Endothelial cell of umbilical vein (primary cell): Measurements from ENCODE around the gene POLR3B. TPM values are rescaled to one million over a fixed set of nuclear protein-coding genes. Genes with fewer than 3 reads are reported as not detected.

ENCODE experiments used
- Bru-seq: library from RNA; stranded (reverse); fragments of 400-500 nt; gene quantifications from one replicate; lab custom pipeline; 2021; lab: Mats Ljungman, UMichigan
- BruChase-seq, 2 experiments: library from RNA; stranded (reverse); fragments of 400-500 nt; gene quantifications; one replicate each; lab custom pipeline; 2021; lab: Mats Ljungman, UMichigan
- BruUV-seq: library from RNA; stranded (reverse); fragments of 400-500 nt; replicated peaks from 2 replicates; lab custom pipeline; 2021; lab: Mats Ljungman, UMichigan
- CTCF ChIA-PET: fragments of 300-600, 350-600 bp; sonication (Branson Sonifier 250); formaldehyde crosslinking; loops from one replicate; lab custom pipeline; 2021; ENCODE audit warnings: antibody characterized with exemption, inconsistent platforms; lab: Charles Lee
- POLR2A ChIA-PET: fragments of 300-600, 350-600 bp; sonication (Branson Sonifier 250); formaldehyde crosslinking; loops from one replicate; lab custom pipeline; 2021; ENCODE audit warnings: antibody characterized with exemption, inconsistent platforms; lab: Charles Lee
- DNase-seq: peaks from one replicate; pipeline ENCODE4 v3.0.0-alpha.2; 2011; ENCODE audit warnings: low read depth, low spot score
- FAIRE-seq: peaks from 2 replicates; lab custom pipeline; 2011; peaks lifted over from hg19 to GRCh38; lab: Jason Lieb, UNC
- H2AFZ ChIP-seq: 2 replicates; pipeline ENCODE4 v1.6.0; 2012; ENCODE audit warnings: low read depth, low read length, control low read depth, inconsistent platforms
- H3K27ac ChIP-seq: 2 replicates; pipeline ENCODE4 v1.5.1; 2011; ENCODE audit warnings: low read depth, mild to moderate bottlenecking, control low read depth, low read length, moderate library complexity; ENCODE audit not compliant: insufficient read depth
- H3K27me3 ChIP-seq, 2 experiments: 2 replicates each; pipeline versions ENCODE4 v1.6.0 to v1.6.1; 2011; ENCODE audit warnings: low read length in 2 of 2, mixed read lengths in 1 of 2; ENCODE audit not compliant: control insufficient read depth in 2 of 2, insufficient read depth in 2 of 2
- H3K36me3 ChIP-seq, 2 experiments: 2 replicates in 1 of 2; 3 replicates in 1 of 2; pipeline ENCODE4 v1.5.1; 2011; ENCODE audit warnings: low read length in 2 of 2, mild to moderate bottlenecking in 1 of 2, moderate library complexity in 1 of 2; ENCODE audit not compliant: control insufficient read depth in 2 of 2, insufficient read depth in 2 of 2; ENCODE audit errors: extremely low read depth in 1 of 2
- H3K4me1 ChIP-seq: 3 replicates; pipeline ENCODE4 v1.5.1; 2011; ENCODE audit warnings: mild to moderate bottlenecking, low read length; ENCODE audit not compliant: control insufficient read depth, insufficient read depth; ENCODE audit errors: extremely low read depth
- H3K4me2 ChIP-seq: 2 replicates; pipeline ENCODE4 v1.6.1; 2011; ENCODE audit warnings: low read length, control low read depth, mixed read lengths; ENCODE audit not compliant: insufficient read depth
- H3K4me3 ChIP-seq, 3 experiments: fragments of 200-600 bp in 1 of 3; sonication (generic), shearing (Covaris generic) in 1 of 3; replicated peaks in 1 of 3; 2 replicates each; pipeline ENCODE4 v1.5.1; 2011 to 2016; ENCODE audit warnings: control low read depth in 3 of 3, low read length in 3 of 3, mild to moderate bottlenecking in 2 of 3, inconsistent platforms in 1 of 3, low read depth in 1 of 3, moderate library complexity in 1 of 3; ENCODE audit not compliant: insufficient read depth in 1 of 3
- H3K79me2 ChIP-seq: 2 replicates; pipeline ENCODE4 v1.6.0; 2012; ENCODE audit warnings: low read length, inconsistent platforms; ENCODE audit not compliant: control insufficient read depth, insufficient read depth
- H3K9ac ChIP-seq: replicated peaks from 2 replicates; pipeline ENCODE3; 2011; ENCODE audit warnings: low read length, control low read depth; ENCODE audit not compliant: insufficient read depth; ENCODE audit errors: extremely low read depth
- H3K9me1 ChIP-seq: replicated peaks from 3 replicates; pipeline ENCODE4 v1.6.0; 2011; ENCODE audit warnings: mild to moderate bottlenecking, low read length; ENCODE audit not compliant: control insufficient read depth, insufficient read depth; ENCODE audit errors: extremely low read depth
- H3K9me3 ChIP-seq: replicated peaks from 2 replicates; pipeline ENCODE4 v1.5.1; 2012; ENCODE audit warnings: low read length, inconsistent platforms; ENCODE audit not compliant: control insufficient read depth, insufficient read depth
- H4K20me1 ChIP-seq: replicated peaks from 2 replicates; pipeline ENCODE3; 2011; ENCODE audit warnings: mild to moderate bottlenecking, low read length; ENCODE audit not compliant: control insufficient read depth, insufficient read depth; ENCODE audit errors: extremely low read depth
- CTCF ChIP-seq, 2 donors: IDR thresholded peaks; 1 replicate in 1 of 2; 2 replicates in 1 of 2; pipeline ENCODE4 v1.5.1; 2011; ENCODE audit warnings: low read length in 2 of 2, mild to moderate bottlenecking in 2 of 2, moderate library complexity in 2 of 2, control low read depth in 1 of 2, inconsistent platforms in 1 of 2, low read depth in 1 of 2; ENCODE audit not compliant: insufficient read depth in 1 of 2; ENCODE audit errors: extremely low read depth in 1 of 2
- EZH2 ChIP-seq: IDR thresholded peaks from 2 replicates; pipeline ENCODE4 v1.6.1; 2012; ENCODE audit warnings: borderline replicate concordance, low read depth, mild to moderate bottlenecking, moderate library complexity, low read length, inconsistent platforms; ENCODE audit not compliant: severe bottlenecking
- FOS ChIP-seq: IDR thresholded peaks from 2 replicates; pipeline ENCODE4 v1.6.1; 2011; ENCODE audit warnings: mild to moderate bottlenecking, low read length, moderate library complexity, borderline replicate concordance; ENCODE audit not compliant: insufficient read depth
- GATA2 ChIP-seq: IDR thresholded peaks from 2 replicates; pipeline ENCODE4 v1.7.0; 2011; ENCODE audit warnings: low read depth, mild to moderate bottlenecking, moderate library complexity, mixed read lengths, low read length; ENCODE audit not compliant: insufficient read length, insufficient read depth
- JUN ChIP-seq: IDR thresholded peaks from 2 replicates; pipeline ENCODE4 v1.6.1; 2011; ENCODE audit warnings: borderline replicate concordance, low read depth; ENCODE audit not compliant: insufficient read length, insufficient read depth
- MAX ChIP-seq: IDR thresholded peaks from 2 replicates; pipeline ENCODE4 v1.6.1; 2011; ENCODE audit not compliant: insufficient read depth, insufficient read length
- MYC ChIP-seq: IDR thresholded peaks from one replicate; pipeline ENCODE4 v1.6.1; 2011; ENCODE audit warnings: mild to moderate bottlenecking, low read depth, low read length
- POLR2A ChIP-seq: IDR thresholded peaks from 2 replicates; pipeline ENCODE4 v1.6.1; 2012; ENCODE audit warnings: low read depth, mild to moderate bottlenecking, control low read depth, low read length
- POLR2AphosphoS5 ChIP-seq: IDR thresholded peaks from 2 replicates; pipeline ENCODE4 v1.6.1; 2012; ENCODE audit warnings: low read depth, mild to moderate bottlenecking, control low read depth, low read length, moderate library complexity; ENCODE audit not compliant: insufficient read depth
- dilution Hi-C: fragments of 300-500 bp; cut with MboI; formaldehyde crosslinking; loops from one replicate; pipeline ENCODE4 v1.15.0; 2019; ENCODE audit warnings: low sequenced_read_pairs; ENCODE audit not compliant: extremely low pct_ligation_motif_present
- intact Hi-C: fragments of 100-400 bp; cut with micrococcal nuclease; formaldehyde crosslinking; loops from one replicate; pipeline ENCODE4 v1.10.0; 2022
- long read RNA-seq: library from polyadenylated mRNA; stranded (forward); transcript quantifications from one replicate; pipeline ENCODE4 v2.0.0, GENCODE V29; 2021
- polyA minus RNA-seq, 3 experiments: library from RNA; depleted of rRNA, polyadenylated mRNA; stranded (reverse); fragments of >200 nt; gene quantifications; 1 replicate in 1 of 3; 2 replicates in 2 of 3; pipeline ENCODE4 v1.2.3, GENCODE V29; 2011
- polyA plus RNA-seq, 4 experiments: library from polyadenylated mRNA; depleted of rRNA in 3 of 4; stranded (reverse) in 3 of 4; unstranded in 1 of 4; fragments of >200 nt; gene quantifications; 2 replicates each; pipeline versions ENCODE4 v1.2.1 to v1.2.3, GENCODE V29; 2011 to 2012; ENCODE audit warnings: missing spikeins in 1 of 4
- total RNA-seq: library from RNA; stranded (reverse); gene quantifications from 2 replicates; pipeline ENCODE4 v1.2.3, GENCODE V29; 2021

Gene POLR3B
- total RNA-seq (10.1 and 12.3 TPM in 2 replicates), polyA plus RNA-seq (3.8 and 6.0 TPM in 2 replicates), polyA minus RNA-seq (13.1 and 13.2 TPM in 2 replicates), Bru-seq, nascent RNA (percentile 73 among the genes with signal in this experiment), BruChase-seq, experiment 1, labeled RNA remaining after a 6-hour chase (percentile 50 among the genes with signal in this experiment), BruChase-seq, experiment 2, labeled RNA remaining after a 2-hour chase (percentile 54 among the genes with signal in this experiment)
- polyA plus RNA-seq (2011; cell fraction: cytosol; rRNA removed): 5.3 and 5.9 TPM in 2 replicates
- 9.0 and 10.0 TPM in 2 replicates for polyA plus RNA-seq (2011; cell fraction: nucleus; rRNA removed)
- 7.3 and 9.3 TPM in 2 replicates for polyA plus RNA-seq (2012)
- 12.7 TPM for polyA minus RNA-seq (2011; cell fraction: cytosol; rRNA and poly(A)+ RNA removed)
- 12.4 and 18.7 TPM in 2 replicates for polyA minus RNA-seq (2011; cell fraction: nucleus; rRNA and poly(A)+ RNA removed)
- long read RNA-seq, full-length matches to known transcripts: 10 of 71 reads
- long read RNA-seq, partial matches to known transcripts: 59 of 71 reads
- long read RNA-seq, other reads (novel, unspliced or antisense): 2 of 71 reads

- ChIA-PET POLR2A (interaction anchor here (0.9 to 1.8 kb wide), 3 partner anchors 131 to 598 kb away, joined by 3 to 6 read pairs (median 3); partner anchors contain the start of gene TMEM263), CTCF (interaction anchor here (0.8 to 3.9 kb wide), 26 partner anchors 10 to 598 kb away, joined by 3 to 111 read pairs (median 5); partner anchors contain the start of gene TMEM263)
- intact Hi-C loops (loop anchor here (1.0 to 5.0 kb wide), 5 partner anchors 12 to 735 kb away; partner anchors contain the start of genes CRY1 and RIC8B), dilution Hi-C loops (no loop called here)
- TSS peak; percentile 57 for BruUV-seq
- Histone ChIP-seq H3K27ac (peak within 1 kb of the TSS; percentile 64), H2AFZ (peak within 1 kb of the TSS; percentile 97), H3K4me1 (peaks cover 12% of the 10 kb centered on the region), H3K4me3 (peak within 1 kb of the TSS; percentile 52 to 92 (median 87)), H3K36me3 (no peaks in the 10 kb centered on the region), H3K4me2 (peak within 1 kb of the TSS; percentile 93), H3K79me2 (peaks cover 22% of the 10 kb centered on the region), H3K27me3 (peaks cover 0 to 4% of the 10 kb centered on the region in 2 experiments), H3K9me1 (no peaks in the 10 kb centered on the region), H4K20me1 (no peaks in the 10 kb centered on the region), H3K9ac (peak within 1 kb of the TSS; percentile 72), H3K9me3 (no peaks in the 10 kb centered on the region)
- FAIRE-seq (peak; percentile 95), DNase-seq (peak; percentile 97)
- TF ChIP-seq POLR2A: peak; percentile 90
- TF ChIP-seq MAX: no peak
- TF ChIP-seq CTCF (IDR thresholded peaks at IDR 0.05; ENCODE audit: extremely low read depth in 1 of 2, insufficient read depth in 1 of 2, low read depth in 1 of 2, low read length in 2 of 2): peak; percentile 86 to 89
- TF ChIP-seq EZH2: no peak
- no peak for TF ChIP-seq FOS
- peak; percentile 69 for TF ChIP-seq POLR2AphosphoS5
- no peak for TF ChIP-seq MYC
- TF ChIP-seq GATA2: no peak
- TF ChIP-seq JUN: no peak
These were observed at the start of gene POLR3B for GRCh38 chr12:106357549-106358395. Gene POLR3B (plus strand): TSS chr12:106357748. CDS start chr12:106357880, 132 bp downstream.
